Thyroid gland (tissue), 4 donors: ENCODE results near the gene PRAME.

Experiments
- CTCF ChIP-seq, 6 experiments: fragments of 200-600 bp in 3 of 6; fragments of 450-650 bp in 3 of 6; sonication (generic) in 3 of 6; IDR thresholded peaks; one replicate each; pipeline ENCODE4 v1.5.1; 2016 to 2019; ENCODE audit warnings: antibody characterized with exemption in 6 of 6, mild to moderate bottlenecking in 2 of 6, inconsistent platforms in 1 of 6, moderate library complexity in 1 of 6
- POLR2A ChIP-seq, 2 donors: fragments of 450-650 bp; IDR thresholded peaks; one replicate each; pipeline ENCODE4 v1.6.1; 2017; ENCODE audit warnings: antibody characterized with exemption in 2 of 2, mild to moderate bottlenecking in 2 of 2, moderate library complexity in 1 of 2

GRCh38 chr22:22591348-22592299 is 32.6 kb upstream of the PRAME start:
- TF ChIP-seq CTCF (IDR thresholded peaks at IDR 0.05): no peak
- TF ChIP-seq POLR2A (IDR thresholded peaks at IDR 0.05): no peak
